ENCODE results near the gene ACIN1. TPM values are rescaled to one million over a fixed set of nuclear protein-coding genes. Genes with fewer than 3 reads are reported as not detected.

Gene ACIN1
- total and polyA plus RNA-seq, 2 of the 8 experiments (the other 6 are each of a cell fraction or from before 2014, with no cell fraction given), result 132 to 233 TPM

DNA sequence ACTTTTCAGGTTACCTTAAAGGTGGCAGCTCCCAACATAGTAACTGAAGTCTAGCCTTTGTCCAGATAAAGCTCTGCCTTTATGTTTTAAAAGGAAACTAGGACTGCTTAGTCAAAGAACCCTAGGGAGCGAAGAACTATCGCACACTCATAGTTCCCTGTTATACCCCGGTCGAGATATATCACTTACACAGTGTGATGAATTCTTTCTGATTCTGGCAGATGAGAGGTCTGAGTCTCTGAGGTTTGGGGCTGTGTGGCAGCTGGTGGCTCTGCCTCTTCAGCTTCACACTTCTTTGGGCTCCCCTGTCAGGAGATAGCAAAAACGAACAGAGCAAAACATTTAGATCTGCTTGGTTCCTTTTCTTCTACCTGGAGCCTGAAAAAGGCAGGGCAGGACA, 17.0 kb downstream of the ACIN1 start:
- Histone ChIP-seq H4K5ac (ENCODE audit: insufficient read length, low read depth, low read length) (no peak overlapping the region), H2BK12ac (ENCODE audit: low read depth, low read length) (no peak overlapping the region), H2BK5ac (ENCODE audit: low read depth, low read length) (no peak overlapping the region), H4K8ac (ENCODE audit: extremely low read depth, insufficient read depth, low read length) (no peak overlapping the region; the same call in 1 of the 2 replicates), H3K79me2 (ENCODE audit: control insufficient read depth in 1 of 2, insufficient read depth in 2 of 2, low read length in 2 of 2) (peaks cover 4 to 10% of the 10 kb centered on the region in 2 experiments; a peak in 1 of 4 replicates), H3K27ac (ENCODE audit: low read depth, low read length) (no peak overlapping the region), H3K23ac (ENCODE audit: insufficient read length) (no peak overlapping the region), H2AK5ac (ENCODE audit: low read depth, low read length) (no peak overlapping the region), H3K4me3 (ENCODE audit: extremely low read depth in 1 of 4, insufficient read depth in 2 of 4, low read depth in 3 of 4, low read length in 4 of 4) (no peak overlapping the region), H3K9me3 (ENCODE audit: insufficient read depth in 2 of 2, low read depth in 1 of 2, low read length in 1 of 2) (no peaks in the 10 kb centered on the region; a peak in 1 of 4 replicates), H3K36me3 (ENCODE audit: control insufficient read depth in 2 of 4, insufficient read depth in 4 of 4, low read length in 3 of 4) (peaks cover 34 to 80% (median 68%) of the 10 kb centered on the region in 4 experiments), H3K27me3 (replicated peaks in 1 of 4; ENCODE audit: control insufficient read depth in 3 of 4, extremely low read depth in 1 of 4, insufficient read depth in 3 of 4, low read length in 3 of 4) (no peaks in the 10 kb centered on the region), H3K79me1 (ENCODE audit: low read depth, low read length) (no peaks in the 10 kb centered on the region), H3K4ac (replicated peaks; ENCODE audit: insufficient read length, low read depth, low read length) (no peak overlapping the region), H2AFZ (ENCODE audit: low read length) (no peak overlapping the region), H2BK15ac (ENCODE audit: low read length) (no peak overlapping the region), H3K18ac (ENCODE audit: extremely low read depth, low read length) (no peak overlapping the region), H3K14ac (ENCODE audit: insufficient read length) (no peak overlapping the region), H4K91ac (replicated peaks; ENCODE audit: insufficient read length, low read length) (no peak overlapping the region), H3K56ac (replicated peaks; ENCODE audit: insufficient read length, low read depth, low read length) (no peak overlapping the region), H3K4me2 (ENCODE audit: insufficient read depth in 1 of 2, low read depth in 2 of 2, low read length in 2 of 2) (no peak overlapping the region), H3K23me2 (ENCODE audit: low read depth, low read length) (no peaks in the 10 kb centered on the region; the same call in 1 of the 2 replicates), H4K20me1 (replicated peaks in 1 of 2; ENCODE audit: control insufficient read depth in 1 of 2, insufficient read depth in 2 of 2, low read length in 2 of 2) (peaks cover 1 to 12% of the 10 kb centered on the region in 2 experiments), H2BK120ac (replicated peaks; ENCODE audit: low read depth, low read length) (no peak overlapping the region), H3K9ac (replicated peaks in 1 of 4; ENCODE audit: extremely low read depth in 1 of 4, low read depth in 3 of 4, low read length in 3 of 4) (no peak overlapping the region), H3K4me1 (replicated peaks in 1 of 4; ENCODE audit: control insufficient read depth in 3 of 4, insufficient read depth in 4 of 4, low read length in 3 of 4) (peaks cover 0 to 1% (median 0%) of the 10 kb centered on the region in 4 experiments; a peak in 2 of 7 replicates), H2BK20ac (ENCODE audit: low read length) (no peak overlapping the region)
- ChIA-PET POLR2A (ENCODE audit: partially characterized antibody) (interaction anchor here (0.6 to 4.6 kb wide), 11 partner anchors 10 to 144 kb away, joined by 3 to 24 read pairs (median 4); partner anchors contain the start of genes ACIN1 and C14orf119), CTCF (ENCODE audit: partially characterized antibody) (interaction anchor here (0.6 to 4.7 kb wide), 29 partner anchors 9 to 302 kb away, joined by 3 to 56 read pairs (median 5); partner anchors contain the start of genes ACIN1, C14orf119, PSMB11 and RNF212B)
- FAIRE-seq, result no peak
- 91% methylated on average over 5 of the region's 5 CpGs; no CpG with 5 or more reads in 1 of the 2 experiments for WGBS, 2 experiments (ENCODE audit: extremely low coverage in 1 of 2, insufficient coverage in 1 of 2, insufficient read length in 1 of 2, insufficient replicate concordance in 2 of 2, low coverage in 1 of 2, low lambda C conversion rate in 2 of 2, missing lambda C conversion rate in 1 of 2)
- TF ChIP-seq SIX5 (IDR thresholded peaks at IDR 0.05; ENCODE audit: low read depth, low read length), result no peak
- TF ChIP-seq EP300 (IDR thresholded peaks at IDR 0.05; ENCODE audit: borderline replicate concordance in 1 of 2, low read depth in 2 of 2, low read length in 2 of 2), result no peak
- TF ChIP-seq CREB1 (IDR thresholded peaks at IDR 0.05), result no peak
- TF ChIP-seq SP4 (IDR thresholded peaks at IDR 0.05; ENCODE audit: low read length), result no peak
- no peak for TF ChIP-seq SP2 (IDR thresholded peaks at IDR 0.05; ENCODE audit: low read length)
- TF ChIP-seq POU5F1 (IDR thresholded peaks at IDR 0.05; ENCODE audit: low read depth, low read length), result no peak
- no peak for TF ChIP-seq SP1 (IDR thresholded peaks at IDR 0.05; ENCODE audit: low read depth, low read length)
- no peak for TF ChIP-seq CHD1 (IDR thresholded peaks at IDR 0.05; ENCODE audit: low read depth, low read length)
- DNase-seq (ENCODE audit: low read depth in 1 of 2, low spot score in 2 of 2), result no peak
